Erythroblast (primary cell): ENCODE results near the gene USP4.
"Not testable (repeated sequence)": the region's sequence is repeated elsewhere in the genome, so short reads cannot be mapped to it uniquely, and the experiment has no call there.

Experiments used
- DNase-seq, 2 experiments: peaks; one replicate each; lab custom pipeline; 2025; lab: John Stamatoyannopoulos, UW
- GATA1 ChIP-seq: IDR thresholded peaks from 2 replicates; pipeline ENCODE4 v1.6.1; 2011; ENCODE audit warnings: low read depth, mild to moderate bottlenecking, control low read depth, low read length, moderate library complexity
- POLR2A ChIP-seq: IDR thresholded peaks from 2 replicates; pipeline ENCODE4 v1.6.1; 2011; ENCODE audit warnings: mild to moderate bottlenecking, low read length

Gene USP4

GRCh38 chr3:49362561-49362960, 22.7 kb upstream of the USP4 start:
- TF ChIP-seq POLR2A (no peak), GATA1 (no peak)
- DNase-seq, result no peak

- peak; percentile 59 to 63 for DNase-seq
- no peak for TF ChIP-seq POLR2A
- no peak for TF ChIP-seq GATA1
Observed at GRCh38 chr3:49359623-49360022, 19.8 kb upstream of the USP4 start.

- no peak for DNase-seq
- TF ChIP-seq POLR2A (no peak), GATA1 (no peak)
Observed at GRCh38 chr3:49358884-49359225, 19.0 kb upstream of the USP4 start.

- DNase-seq, result peak; percentile 73 to 76
- no peak for TF ChIP-seq GATA1
- peak; percentile 67 for TF ChIP-seq POLR2A
Observed at GRCh38 chr3:49358217-49358883, 18.5 kb upstream of the USP4 start, which contains the start of gene GPX1. TSS of gene GPX1 (minus strand) at chr3:49358353. CDS start at chr3:49358278, 75 bp downstream.

- peak; percentile 42 to 69 for DNase-seq
Observed at GRCh38 chr3:49357443-49358216, 17.8 kb upstream of the USP4 start.

- DNase-seq, result not testable (repeated sequence)
Observed at GRCh38 chr3:49357095-49357442, 17.2 kb upstream of the USP4 start.

- TF ChIP-seq GATA1 (no peak), POLR2A (no peak)
Observed at GRCh38 chr3:49352890-49353421, 13.1 kb upstream of the USP4 start.

GRCh38 chr3:49352281-49352680, 12.4 kb upstream of the USP4 start:
- no peak for DNase-seq
- TF ChIP-seq POLR2A (no peak), GATA1 (no peak)

More at GRCh38 chr3:49352890-49353421, 13.1 kb upstream of the USP4 start:
- peak; percentile 26 to 30 for DNase-seq

- DNase-seq, result peak in 1 of 2 experiments; percentile 50
- no peak for TF ChIP-seq POLR2A
Observed at GRCh38 chr3:49351521-49352011, 11.7 kb upstream of the USP4 start.

GRCh38 chr3:49349348-49350114, 9.7 kb upstream of the USP4 start:
- TF ChIP-seq GATA1 (peak; percentile 54), POLR2A (no peak)
- DNase-seq, result peak; percentile 89 to 93

GRCh38 chr3:49348361-49348760, 8.5 kb upstream of the USP4 start:
- DNase-seq, result not testable (repeated sequence)

- no peak for TF ChIP-seq POLR2A
- no peak for TF ChIP-seq GATA1
- no peak for DNase-seq
Observed at GRCh38 chr3:49346797-49347251, 7.0 kb upstream of the USP4 start.

- DNase-seq, result no peak
- TF ChIP-seq POLR2A (no peak), GATA1 (no peak)
Observed at GRCh38 chr3:49343163-49343562, 3.3 kb upstream of the USP4 start.

GRCh38 chr3:49341996-49342395, 2.1 kb upstream of the USP4 start:
- no peak for DNase-seq
- TF ChIP-seq GATA1 (no peak), POLR2A (no peak)
